T-helper 1 cell treated with Interleukin-12 subunit alpha and Interleukin-12 subunit beta and Interleukin-4 antibody, amounts not matched to agents 30 ng/mL and 1 ng/mL, for 36 hours (primary cell): ENCODE measurements around the gene DENND5A. TPM values are rescaled to one million over a fixed set of nuclear protein-coding genes. Genes with fewer than 3 reads are reported as not detected.
"Not testable (repeated sequence)": the region's sequence is repeated elsewhere in the genome, so short reads cannot be mapped to it uniquely, and the experiment has no call there.

Experiments
- intact Hi-C: fragments of 100-400 bp; cut with micrococcal nuclease; formaldehyde crosslinking; loops from one replicate; pipeline ENCODE4 v1.15.1; 2024
- total RNA-seq: library from RNA; stranded (reverse); gene quantifications from 2 replicates; pipeline ENCODE4 v1.2.3, GENCODE V29; 2022

DENND5A gene
- total RNA-seq, 1 donor from 2014 or later = 36.8 TPM

DNA sequence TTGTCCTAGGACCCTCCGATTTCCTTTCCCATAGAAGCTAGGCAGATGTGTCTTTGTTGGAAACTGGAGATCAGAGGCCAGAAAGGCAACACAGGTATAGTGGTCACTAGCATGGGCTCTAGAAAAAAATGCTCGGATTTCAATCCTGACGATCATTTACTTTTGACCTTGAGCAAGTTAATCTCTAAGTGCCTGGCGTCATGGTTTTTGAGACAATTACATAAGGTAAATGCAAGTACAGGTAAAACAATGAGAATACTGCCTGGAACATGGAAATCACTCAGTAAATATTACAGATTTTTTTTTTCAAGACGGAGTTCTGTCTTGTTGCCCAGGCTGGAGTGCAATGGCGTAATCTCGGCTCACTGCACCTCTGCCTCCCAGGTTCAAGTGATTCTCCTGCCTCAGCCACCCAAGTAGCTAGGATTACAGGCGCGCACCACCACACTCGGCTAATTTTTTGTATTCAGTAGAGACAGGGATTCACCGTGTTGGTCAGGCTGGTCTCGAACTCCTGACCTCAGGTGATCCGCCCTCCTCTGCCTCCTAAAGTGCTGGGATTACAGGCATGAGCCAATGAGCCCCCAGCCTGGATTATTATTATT is 1.1 kb upstream of the DENND5A start:
- intact Hi-C loops = loop anchor here (10.0 kb wide), 1 partner anchor 1029 kb away; the partner anchor contains the start of gene SBF2

DNA sequence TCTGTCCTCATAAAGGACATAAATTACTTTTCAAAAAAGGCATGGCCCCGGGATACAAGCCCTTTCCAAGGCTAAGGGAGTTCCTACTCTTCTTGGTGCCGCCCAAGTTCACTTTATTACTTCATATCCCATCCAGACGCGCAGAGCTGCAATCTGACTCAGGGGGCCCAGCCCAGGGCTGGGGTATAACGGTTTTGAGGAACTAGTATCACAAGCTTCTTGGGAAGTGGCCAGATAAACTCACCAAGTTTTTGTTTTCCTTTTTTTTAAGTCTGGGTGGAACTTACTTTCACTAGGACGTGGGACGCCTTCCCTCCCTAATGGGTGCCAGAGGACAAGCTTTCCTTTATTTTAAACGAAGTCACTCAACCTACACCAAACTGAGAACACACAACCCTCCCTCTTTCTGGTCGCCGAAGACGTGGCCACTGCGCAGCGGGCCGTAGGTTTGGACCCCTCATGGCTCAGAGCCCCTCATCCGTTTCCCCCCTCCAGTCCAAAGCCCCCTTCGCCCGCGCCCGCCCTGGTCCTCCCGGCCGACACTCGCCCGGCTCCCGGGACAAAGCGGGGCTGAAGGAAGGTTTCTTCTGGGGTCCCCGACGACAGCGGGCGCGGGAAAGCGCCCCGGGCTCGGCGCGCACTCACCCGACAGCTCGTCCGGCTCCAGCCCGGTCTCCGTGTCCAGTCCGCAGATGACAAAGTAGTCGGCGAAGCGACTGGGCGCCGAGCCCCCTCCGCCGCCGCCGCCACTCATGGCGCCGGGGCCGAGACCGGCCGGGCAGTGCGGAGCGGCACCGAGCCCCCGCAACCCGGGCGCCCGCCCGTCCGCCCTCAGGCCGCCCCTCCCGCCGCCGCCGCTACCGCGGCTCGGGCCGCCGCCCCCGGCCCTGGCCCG is 587 bp downstream of the DENND5A start:
- intact Hi-C loops = loop anchor here (1.0 to 10.0 kb wide), 14 partner anchors 14 to 1030 kb away; partner anchors contain the start of genes IPO7, NRIP3, RPL27A and SBF2

DNA sequence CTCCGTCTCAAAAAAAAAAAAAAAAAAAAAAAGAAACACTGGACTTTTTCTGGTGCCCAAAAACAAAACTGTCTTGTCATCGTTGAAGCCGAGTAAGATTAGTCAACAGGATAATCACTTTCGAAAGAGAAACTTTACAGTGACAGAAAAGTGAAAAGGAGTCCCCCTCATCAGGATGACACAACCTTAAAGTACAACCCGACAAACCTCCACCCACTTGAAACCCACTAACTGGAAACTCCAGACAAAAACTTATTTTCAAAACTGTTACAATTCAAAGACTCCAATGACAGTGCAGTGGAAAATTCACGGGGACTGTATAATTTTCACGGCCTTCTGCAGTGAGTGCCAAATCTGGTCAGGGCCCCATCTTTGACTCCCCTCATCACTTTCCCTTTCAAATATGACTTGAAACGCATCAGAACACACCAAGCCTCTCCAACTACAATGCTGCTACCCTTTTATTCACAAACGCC is 1.3 kb downstream of the DENND5A start:
- intact Hi-C loops = loop anchor here (1.0 to 10.0 kb wide), 14 partner anchors 14 to 1031 kb away; partner anchors contain the start of genes NRIP3, RPL27A, SBF2 and SWAP70

DNA sequence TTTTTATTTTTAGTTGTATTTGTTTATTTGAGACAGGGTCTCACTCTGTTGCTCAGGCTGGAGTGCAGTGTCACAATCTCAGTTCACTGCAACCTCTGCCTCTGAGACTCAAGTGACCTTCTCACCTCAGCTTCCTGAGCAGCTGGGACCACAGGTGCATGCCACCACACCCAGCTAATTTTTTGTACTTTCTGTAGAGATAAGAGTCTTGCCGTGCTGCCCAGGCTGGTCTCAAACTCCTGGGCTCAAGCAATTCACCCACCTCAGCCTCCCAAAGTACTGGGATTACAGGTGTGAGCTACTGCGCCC is 4.4 kb downstream of the DENND5A start:
- intact Hi-C loops = loop anchor here (5.0 to 10.0 kb wide), 4 partner anchors 258 to 1034 kb away; partner anchors contain the start of genes NRIP3, SBF2 and SWAP70

DNA sequence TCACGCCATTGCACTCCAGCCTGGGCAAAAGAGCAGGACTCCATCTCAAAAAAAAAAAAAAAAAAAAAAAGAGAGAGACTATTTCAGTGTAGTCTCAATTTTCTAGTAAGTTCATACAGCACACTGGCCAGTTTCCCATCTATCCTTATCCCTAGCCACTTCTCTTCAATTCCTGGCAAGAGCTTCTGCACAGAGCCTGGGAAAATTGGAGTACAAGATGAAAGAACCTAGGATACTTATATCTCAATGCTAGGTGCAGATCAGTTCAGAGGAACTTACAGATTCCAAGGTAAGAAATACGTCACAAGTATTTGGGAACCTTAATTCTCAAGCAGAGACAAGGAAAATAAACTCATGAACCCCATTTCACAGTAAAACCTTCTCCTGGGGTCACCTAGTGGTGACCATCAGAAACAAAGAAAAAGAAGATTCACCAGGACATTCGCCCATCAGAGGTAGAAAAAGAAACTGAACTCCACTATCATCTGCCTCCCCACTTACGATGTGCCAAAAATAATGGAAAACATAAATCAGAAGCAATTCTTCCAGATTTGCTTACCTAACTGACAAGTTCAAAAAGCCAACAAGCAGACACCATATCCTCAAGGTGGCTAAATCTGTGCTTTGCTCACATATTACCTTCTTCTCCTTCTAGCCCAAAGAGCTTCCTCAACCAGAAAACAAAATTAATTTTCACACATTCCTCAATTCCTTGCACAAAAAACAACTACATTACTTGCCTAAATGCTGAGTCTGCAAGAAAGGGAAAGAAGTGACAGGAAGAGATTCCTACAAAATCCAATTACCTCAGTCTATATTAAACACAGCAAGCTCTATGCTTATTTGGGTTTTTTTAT is 4.9 kb downstream of the DENND5A start:
- intact Hi-C loops = loop anchor here (5.0 to 10.0 kb wide), 4 partner anchors 258 to 1035 kb away; partner anchors contain the start of genes NRIP3, SBF2 and SWAP70

DNA sequence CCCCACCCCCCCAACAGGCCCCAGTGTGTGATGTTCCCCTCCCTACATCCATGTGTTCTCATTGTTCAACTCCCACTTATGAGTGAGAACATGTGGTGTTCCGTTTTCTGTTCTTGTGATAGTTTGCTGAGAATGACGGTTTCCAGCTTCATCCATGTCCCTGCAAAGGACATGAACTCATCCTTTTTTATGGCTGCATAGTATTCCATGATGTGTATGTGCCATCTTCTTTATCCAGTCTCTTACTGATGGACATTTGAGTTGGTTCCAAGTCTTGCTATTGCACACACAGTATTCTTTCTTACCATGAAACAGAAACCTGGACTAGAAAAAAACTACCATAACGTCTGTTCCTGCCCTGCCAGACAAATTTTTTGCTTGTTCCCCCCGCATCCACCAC is 6.9 kb downstream of the DENND5A start:
- intact Hi-C loops = not testable (repeated sequence)

DNA sequence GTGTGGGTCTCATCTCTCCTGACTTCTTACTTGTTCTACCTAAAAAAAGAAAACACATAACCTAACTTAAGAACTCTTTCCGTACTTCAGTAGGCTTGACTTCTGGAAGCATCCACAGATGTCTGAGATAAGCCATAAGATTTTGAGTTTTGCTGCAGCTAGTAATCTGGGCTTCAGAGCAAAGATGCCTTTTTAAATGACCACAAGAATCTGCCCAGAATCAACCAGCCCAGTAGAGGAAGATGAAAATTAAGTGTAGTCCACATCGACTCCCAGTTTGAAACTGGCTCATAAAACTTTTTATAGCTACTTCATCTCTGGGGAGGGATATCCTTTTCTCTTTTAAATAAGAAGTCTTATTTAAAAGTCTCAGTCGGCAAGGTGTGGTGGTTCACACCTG is 10.7 kb downstream of the DENND5A start:
- intact Hi-C loops = no loop called here

DNA sequence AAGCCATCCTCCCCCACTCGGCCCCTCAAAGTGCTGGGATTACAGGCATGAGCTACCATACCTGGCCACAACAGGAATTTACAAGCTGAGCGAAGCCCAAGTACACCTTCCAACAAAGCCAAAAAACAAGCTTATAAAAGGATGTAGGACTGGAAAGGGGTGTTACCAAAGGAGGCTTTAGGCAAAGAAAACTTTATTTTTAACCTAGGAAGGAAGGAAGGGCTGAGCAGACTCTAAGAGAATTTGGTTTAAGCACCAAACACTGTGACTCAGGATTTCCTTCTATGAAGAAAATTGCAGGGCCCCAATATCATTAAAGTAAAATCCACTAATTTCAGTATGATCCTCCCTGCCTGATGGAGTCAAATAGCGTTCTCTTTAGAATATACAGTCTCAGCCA is 12.1 kb downstream of the DENND5A start:
- intact Hi-C loops = no loop called here

DNA sequence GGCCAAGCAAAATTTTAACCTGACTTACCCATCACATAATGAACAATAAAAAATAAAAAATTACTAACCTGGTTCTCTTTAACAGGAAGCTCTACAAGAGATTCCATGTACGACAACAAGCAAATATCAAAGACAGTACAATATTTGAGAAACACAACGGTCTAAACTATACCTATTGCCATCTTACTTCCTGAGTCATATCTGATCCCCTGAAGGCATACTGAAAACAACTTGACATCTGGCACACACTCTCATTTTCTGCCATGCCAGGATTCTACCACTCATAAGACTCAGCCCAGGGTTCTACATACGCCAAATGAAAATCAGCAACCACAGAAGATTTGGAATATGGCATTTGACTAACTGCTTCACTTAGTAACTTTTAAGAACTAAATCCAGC is 13.8 kb downstream of the DENND5A start:
- intact Hi-C loops = no loop called here

DNA sequence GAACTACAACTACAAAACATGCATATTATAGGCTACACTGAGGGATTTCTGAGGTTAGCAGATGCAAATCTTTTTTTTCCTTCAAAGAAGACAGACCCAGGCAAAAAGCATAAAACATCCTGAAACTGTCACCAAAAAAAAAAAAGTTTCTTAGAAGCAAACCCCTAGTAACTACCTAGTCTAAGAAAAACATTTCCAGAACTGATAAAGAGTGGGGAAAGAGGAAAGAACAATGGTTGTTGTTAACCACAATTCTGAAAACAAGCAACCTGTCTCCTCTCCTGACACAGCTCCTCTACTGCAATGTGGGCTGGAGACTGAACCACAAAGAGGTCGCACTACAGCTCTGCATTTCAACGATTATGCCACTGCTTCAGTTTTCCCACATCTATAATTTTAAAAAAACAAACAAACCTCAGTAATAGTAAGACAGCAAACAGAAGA is 15.0 kb downstream of the DENND5A start:
- intact Hi-C loops = loop anchor here (1.0 kb wide), 5 partner anchors 14 to 210 kb away; partner anchors contain the start of gene TMEM41B

DNA sequence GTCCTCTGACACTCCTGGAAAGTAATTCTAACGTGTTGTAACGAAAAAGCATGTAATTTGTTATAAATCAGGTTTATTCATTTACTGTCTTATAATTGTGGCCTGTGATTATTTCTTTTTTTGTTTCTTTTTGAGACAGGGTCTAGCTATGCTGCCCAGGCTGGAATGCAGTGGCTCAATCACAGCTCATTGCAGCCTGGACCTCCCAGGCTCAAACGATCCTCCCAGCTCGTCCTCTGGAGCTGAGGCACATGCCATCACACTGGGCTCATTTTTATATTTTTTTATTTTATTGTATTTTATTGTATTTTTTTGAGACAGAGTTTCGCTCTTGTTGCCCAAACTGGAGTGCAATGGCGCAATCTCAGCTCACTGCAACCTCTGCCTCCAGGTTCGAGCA is 15.9 kb downstream of the DENND5A start:
- intact Hi-C loops = no loop called here

DNA sequence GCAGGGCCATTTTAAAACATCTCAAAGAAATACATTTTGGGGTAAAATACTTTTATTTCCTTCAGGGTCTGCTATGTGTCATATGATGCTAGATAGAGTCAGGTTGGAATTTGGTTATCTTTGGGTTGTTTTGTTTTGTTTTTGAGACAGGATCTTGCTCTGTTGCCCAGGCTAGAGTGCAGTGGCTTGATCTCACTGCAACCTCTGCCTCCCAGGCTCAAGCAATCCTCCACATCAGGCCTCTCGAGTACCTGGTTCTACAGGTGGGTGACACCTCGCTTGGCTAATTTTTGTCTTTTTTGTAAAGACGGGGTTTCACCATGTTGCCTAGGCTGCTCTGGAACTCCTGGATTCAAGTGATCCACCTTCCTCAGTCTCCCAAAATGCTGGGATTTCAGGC is 17.3 kb downstream of the DENND5A start:
- intact Hi-C loops = no loop called here

DNA sequence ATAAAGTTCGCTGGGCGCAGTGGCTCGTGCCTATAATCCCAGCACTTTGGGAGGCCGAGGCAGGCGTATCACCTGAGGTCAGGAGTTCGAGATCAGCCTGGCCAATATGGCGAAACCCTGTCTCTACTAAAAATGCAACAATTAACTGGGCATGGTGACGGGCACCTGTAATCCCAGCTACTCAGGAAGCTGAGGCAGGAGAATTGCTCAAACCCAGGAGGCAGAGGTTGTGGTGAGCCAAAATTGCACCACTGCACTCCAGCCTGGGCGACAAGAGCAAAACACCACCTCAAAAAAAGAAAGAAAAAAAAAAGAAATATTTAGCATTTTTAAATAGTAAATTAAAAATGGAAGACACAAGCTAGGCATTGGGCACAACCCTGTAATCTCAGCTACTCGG is 28.9 kb downstream of the DENND5A start:
- intact Hi-C loops = not testable (repeated sequence)

DNA sequence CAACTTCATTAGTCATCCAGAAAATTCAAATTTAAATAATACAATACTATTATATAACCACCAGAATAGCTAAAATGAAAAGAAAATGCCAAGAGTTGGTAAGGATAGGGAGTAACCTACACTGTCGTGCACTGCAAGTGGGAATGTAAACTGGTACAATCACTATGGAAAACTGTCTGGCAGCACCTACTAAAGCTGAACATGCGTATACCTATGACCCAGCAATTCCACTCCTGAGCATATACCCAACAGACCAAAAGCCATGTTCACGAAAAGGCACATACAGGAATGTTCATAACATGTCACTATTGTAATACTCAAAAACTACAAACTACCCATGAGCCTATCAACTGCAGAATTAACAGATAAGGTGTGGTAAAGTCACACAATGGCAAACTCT is 32.7 kb downstream of the DENND5A start:
- intact Hi-C loops = loop anchor here (5.0 kb wide), 1 partner anchor 50 kb away; no protein-coding TSS in a partner anchor

DNA sequence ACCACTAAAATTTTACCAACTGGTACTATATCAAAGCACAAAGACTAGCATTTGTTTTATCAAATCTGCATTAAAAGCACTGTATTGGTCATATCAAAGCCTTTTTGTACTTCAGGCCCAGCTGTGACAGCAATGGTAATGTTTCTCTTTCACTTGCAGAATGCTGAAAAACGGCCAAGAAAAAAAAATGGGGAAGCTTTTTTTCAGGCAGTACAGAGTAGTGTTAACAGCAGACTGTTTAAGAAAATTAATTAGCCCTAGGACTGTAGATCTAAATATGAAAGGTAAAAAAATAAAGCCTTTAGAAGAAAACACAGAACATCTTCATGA is 33.3 kb downstream of the DENND5A start:
- intact Hi-C loops = loop anchor here (1.0 to 5.0 kb wide), 4 partner anchors 18 to 50 kb away; no protein-coding TSS in a partner anchor

DNA sequence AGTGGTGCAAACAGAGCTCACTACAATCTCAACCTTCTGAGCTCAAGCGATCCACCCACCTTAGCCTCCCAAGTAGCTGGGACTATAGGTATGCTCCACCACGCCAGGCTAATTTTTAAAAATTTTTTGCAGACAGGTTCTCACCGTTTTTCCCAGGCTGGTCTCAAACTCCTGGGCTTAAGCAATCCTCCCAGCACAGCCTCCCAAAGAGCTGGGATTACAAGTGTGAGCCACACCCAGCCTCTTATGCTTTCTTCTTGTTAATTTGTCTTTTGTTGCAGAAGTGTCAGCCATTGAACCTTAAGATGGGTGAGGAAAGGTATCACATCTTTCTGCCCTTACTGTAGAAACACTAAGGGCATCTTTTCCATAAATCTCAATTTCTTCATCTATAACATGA is 34.9 kb downstream of the DENND5A start:
- intact Hi-C loops = loop anchor here (5.0 kb wide), 1 partner anchor 52 kb away; no protein-coding TSS in a partner anchor

DNA sequence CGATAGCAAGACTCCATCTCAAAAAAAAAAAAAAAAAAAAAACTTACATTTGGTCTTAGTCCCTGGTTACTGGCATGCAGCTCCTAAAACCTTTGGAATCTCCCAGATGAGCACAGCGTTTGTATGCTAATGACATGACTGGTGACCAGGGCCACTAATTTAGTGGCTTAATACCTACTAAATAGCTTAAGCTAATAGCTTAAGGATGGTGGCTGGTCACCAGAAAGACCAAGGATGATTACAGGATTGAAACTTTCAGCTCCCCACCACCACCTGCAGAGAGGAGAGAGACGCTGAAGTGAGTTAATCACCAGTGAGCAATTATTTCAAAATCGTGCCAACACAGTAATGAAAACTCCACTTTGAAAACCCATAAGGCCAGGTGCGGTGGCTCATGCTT is 37.1 kb downstream of the DENND5A start:
- intact Hi-C loops = no loop called here

DNA sequence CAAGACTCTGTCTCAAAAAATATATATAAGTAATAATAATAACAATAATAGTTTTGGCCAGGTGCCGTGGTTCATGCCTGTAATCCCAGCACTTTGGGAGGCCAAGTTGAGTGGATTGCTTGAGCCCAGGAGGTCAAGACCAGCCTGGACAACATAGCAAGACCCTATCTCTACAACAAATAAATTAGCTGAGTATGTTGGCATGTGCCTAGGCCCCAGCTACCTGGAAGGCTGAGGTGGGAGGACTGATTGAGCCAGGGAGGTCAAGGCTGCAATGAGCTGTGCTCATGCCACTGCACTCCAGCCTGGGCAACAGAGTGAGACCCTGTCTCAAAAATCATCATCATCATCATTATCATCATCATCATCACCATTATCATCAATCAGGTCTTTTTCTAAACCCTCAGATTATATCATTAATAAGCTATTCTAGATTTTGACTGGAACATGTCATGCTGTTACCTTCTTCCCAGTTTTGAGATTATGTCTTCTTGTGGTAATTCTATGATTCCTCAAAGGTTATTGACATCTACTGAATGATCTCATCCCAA is 39.3 kb downstream of the DENND5A start:
- intact Hi-C loops = no loop called here

DNA sequence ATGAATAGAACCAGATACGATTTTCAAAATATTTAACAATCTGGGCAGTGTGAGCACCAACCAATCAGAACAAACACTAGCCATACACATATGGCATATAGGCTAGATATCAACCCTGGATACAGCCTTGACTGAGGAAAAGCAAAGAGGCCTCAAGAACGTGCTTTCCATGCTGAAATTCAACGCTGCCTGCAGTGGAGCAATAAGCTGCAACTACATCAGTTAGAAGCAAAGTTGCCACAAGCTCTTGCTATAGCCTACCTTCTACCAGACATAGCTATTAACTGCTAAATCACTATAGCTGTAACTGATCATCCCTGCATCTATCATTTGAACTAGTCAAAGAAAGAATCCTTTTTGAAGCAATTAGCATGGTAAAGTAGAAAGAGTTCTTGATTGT is 42.5 kb downstream of the DENND5A start:
- intact Hi-C loops = no loop called here

DNA sequence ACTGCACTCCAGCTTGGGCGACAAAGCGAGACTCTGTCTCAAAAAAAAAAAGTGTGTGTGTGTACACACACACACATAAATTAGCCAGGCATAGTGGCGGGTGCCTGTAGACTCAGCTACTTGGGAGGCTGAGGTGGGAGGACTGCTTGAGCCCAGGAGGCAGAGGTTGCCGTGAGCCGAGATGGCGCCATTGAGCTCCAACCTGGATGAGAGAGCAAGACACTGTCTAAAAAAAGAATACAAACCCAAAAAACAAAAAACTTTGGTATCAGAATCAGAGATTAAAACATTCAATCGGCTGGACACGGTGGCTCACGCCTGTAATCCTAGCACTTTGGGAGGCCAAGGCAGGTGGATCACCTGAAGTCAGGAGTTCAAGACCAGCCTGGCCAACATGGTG is 44.3 kb downstream of the DENND5A start:
- intact Hi-C loops = not testable (repeated sequence)

DNA sequence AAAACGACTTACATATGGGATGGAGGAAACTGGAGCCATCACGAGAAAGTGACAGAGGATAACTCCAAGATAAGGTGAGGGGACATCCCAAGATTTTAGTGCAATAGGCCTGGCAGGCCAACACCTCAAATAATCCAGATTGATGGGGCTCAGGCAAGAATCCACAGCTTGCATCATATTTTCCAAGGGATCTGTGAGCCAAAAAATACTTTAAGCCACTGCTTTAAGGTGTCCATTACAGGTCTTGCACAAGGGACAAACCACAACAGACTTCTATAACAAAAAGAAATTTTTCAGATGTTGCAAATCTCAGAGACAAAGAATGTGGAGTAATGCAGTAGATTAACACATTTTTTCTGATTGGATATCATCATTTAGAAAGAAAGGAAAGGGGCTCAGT is 45.6 kb downstream of the DENND5A start:
- intact Hi-C loops = no loop called here
